GM06990 (cell line): ENCODE measurements around the gene TRAP1.

Experiments used
- DNase-seq: peaks from one replicate; pipeline ENCODE4 v3.0.0-alpha.2; 2011; ENCODE audit not compliant: insufficient read length; ENCODE audit errors: extremely low read depth
- H3K27me3 ChIP-seq: replicated peaks from 2 replicates; pipeline ENCODE4 v1.6.0; 2011; ENCODE audit warnings: low read length; ENCODE audit not compliant: control insufficient read depth, insufficient read depth
- H3K36me3 ChIP-seq: 2 replicates; pipeline ENCODE4 v1.5.1; 2011; ENCODE audit warnings: low read length; ENCODE audit not compliant: control insufficient read depth, insufficient read depth
- H3K4me3 ChIP-seq: replicated peaks from 2 replicates; pipeline ENCODE4 v1.5.1; 2011; ENCODE audit warnings: low read depth, mild to moderate bottlenecking, control low read depth, low read length
- CTCF ChIP-seq: IDR thresholded peaks from 2 replicates; pipeline ENCODE4 v1.5.1; 2011; ENCODE audit warnings: low read length, control low read depth, mild to moderate bottlenecking, inconsistent platforms; ENCODE audit not compliant: insufficient read depth, poor library complexity, severe bottlenecking

TRAP1 gene

DNA sequence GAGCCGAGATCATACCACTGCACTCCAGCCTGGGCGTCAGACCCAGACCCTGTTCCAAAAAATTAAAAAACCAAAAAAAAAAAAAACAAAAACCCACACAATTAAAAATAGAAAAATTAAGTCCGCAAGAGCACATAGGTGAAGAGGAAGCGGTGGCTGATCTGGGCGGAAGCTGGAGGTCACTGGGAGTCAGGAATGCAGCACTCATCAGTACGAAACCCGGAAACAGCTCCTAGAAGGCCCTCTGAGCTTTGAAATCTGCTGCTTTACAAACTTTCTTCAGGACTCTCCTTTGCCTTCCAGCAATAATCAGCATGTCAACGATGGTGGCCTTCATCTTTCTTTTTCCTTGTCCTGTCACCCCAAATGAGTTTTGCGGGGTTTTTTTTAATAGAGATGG, 29.5 kb downstream of the TRAP1 start:
- Histone ChIP-seq H3K36me3 (peaks cover 10% of the 10 kb centered on the region), H3K27me3 (no peaks in the 10 kb centered on the region), H3K4me3 (no peak overlapping the region)
- no peak for TF ChIP-seq CTCF
- DNase-seq, result no peak

- DNase-seq, result no peak
- H3K27me3 ChIP-seq, result no peaks in the 10 kb centered on the region
- TF ChIP-seq CTCF, result no peak
- H3K4me3 ChIP-seq, result no peak overlapping the region
- peaks cover 10% of the 10 kb centered on the region for H3K36me3 ChIP-seq
Observed at GRCh38 chr16:3687021-3687420, 30.3 kb downstream of the TRAP1 start.

- peaks cover 22% of the 10 kb centered on the region for H3K36me3 ChIP-seq
Observed at GRCh38 chr16:3681206-3681605, 36.1 kb downstream of the TRAP1 start.

GRCh38 chr16:3677994-3678393, 39.3 kb downstream of the TRAP1 start:
- no peak for TF ChIP-seq CTCF
- Histone ChIP-seq H3K27me3 (no peaks in the 10 kb centered on the region), H3K36me3 (peaks cover 37% of the 10 kb centered on the region)

More at GRCh38 chr16:3681206-3681605, 36.1 kb downstream of the TRAP1 start:
- DNase-seq, result no peak
- TF ChIP-seq CTCF, result no peak
- H3K27me3 ChIP-seq, result no peaks in the 10 kb centered on the region
- no peak overlapping the region for H3K4me3 ChIP-seq

GRCh38 chr16:3675601-3676130, 41.7 kb downstream of the TRAP1 start:
- no peak for TF ChIP-seq CTCF
- peaks cover 48% of the 10 kb centered on the region for H3K36me3 ChIP-seq
- no peak for DNase-seq
- no peak overlapping the region for H3K4me3 ChIP-seq
- H3K27me3 ChIP-seq, result no peaks in the 10 kb centered on the region

More at GRCh38 chr16:3677994-3678393, 39.3 kb downstream of the TRAP1 start:
- H3K4me3 ChIP-seq, result no peak overlapping the region
- DNase-seq, result no peak
